Common myeloid progenitor, CD34-positive (primary cell): ENCODE measurements around the gene LARP1B.
"Not testable (repeated sequence)": the region's sequence is repeated elsewhere in the genome, so short reads cannot be mapped to it uniquely, and the experiment has no call there.

Experiments
- CTCF ChIA-PET: fragments of 350-600 bp; sonication (Branson Sonifier 250); formaldehyde crosslinking; loops from one replicate; lab custom pipeline; 2021; ENCODE audit warnings: antibody characterized with exemption; lab: Charles Lee
- POLR2A ChIA-PET: fragments of 350-600 bp; sonication (Branson Sonifier 250); formaldehyde crosslinking; loops from one replicate; lab custom pipeline; 2021; ENCODE audit warnings: antibody characterized with exemption; lab: Charles Lee
- DNase-seq, 3 donors: peaks; one replicate each; pipeline versions ENCODE4 v3.0.0 to v3.0.0-alpha.2; 2013
- H3K27ac ChIP-seq, 2 experiments: 1 replicate in 1 of 2; 2 replicates in 1 of 2; pipeline ENCODE4 v1.7.0; 2013; ENCODE audit warnings: inconsistent platforms in 2 of 2, low read length in 2 of 2, mild to moderate bottlenecking in 2 of 2, low read depth in 1 of 2, moderate library complexity in 1 of 2; ENCODE audit not compliant: severe bottlenecking in 2 of 2, insufficient read depth in 1 of 2, poor library complexity in 1 of 2
- H3K27me3 ChIP-seq, 5 experiments: replicated peaks in 2 of 5; 1 replicate in 3 of 5; 2 replicates in 2 of 5; pipeline versions ENCODE4 v1.6.1 to v1.7.0; 2013; ENCODE audit warnings: low read length in 4 of 5, mild to moderate bottlenecking in 2 of 5, moderate library complexity in 2 of 5, inconsistent platforms in 1 of 5; ENCODE audit not compliant: insufficient read depth in 5 of 5, control insufficient read depth in 4 of 5
- H3K36me3 ChIP-seq, 4 experiments: 1 replicate in 2 of 4; 2 replicates in 2 of 4; pipeline versions ENCODE4 v1.6.1 to v1.7.0; 2013; ENCODE audit warnings: low read length in 3 of 4, control low read depth in 1 of 4, mild to moderate bottlenecking in 1 of 4; ENCODE audit not compliant: control insufficient read depth in 4 of 4, insufficient read depth in 4 of 4
- H3K4me1 ChIP-seq, 4 experiments: 1 replicate in 3 of 4; 2 replicates in 1 of 4; pipeline versions ENCODE4 v1.6.1 to v1.7.1; 2013; ENCODE audit warnings: low read length in 3 of 4, mild to moderate bottlenecking in 3 of 4, control low read depth in 1 of 4, inconsistent platforms in 1 of 4, moderate library complexity in 1 of 4; ENCODE audit not compliant: control insufficient read depth in 4 of 4, insufficient read depth in 4 of 4; ENCODE audit errors: control extremely low read depth in 1 of 4
- H3K4me3 ChIP-seq, 7 experiments: 1 replicate in 4 of 7; 2 replicates in 3 of 7; pipeline versions ENCODE4 v1.5.1 to v1.7.0; 2013; ENCODE audit warnings: mild to moderate bottlenecking in 7 of 7, low read length in 6 of 7, moderate library complexity in 6 of 7, inconsistent platforms in 2 of 7, low read depth in 2 of 7, control low read depth in 1 of 7; ENCODE audit not compliant: insufficient read depth in 4 of 7, control insufficient read depth in 1 of 7; ENCODE audit errors: extremely low read depth in 1 of 7
- H3K9me3 ChIP-seq, 5 experiments: 1 replicate in 4 of 5; 2 replicates in 1 of 5; pipeline versions ENCODE4 v1.6.1 to v1.7.1; 2013; ENCODE audit warnings: low read length in 4 of 5, mild to moderate bottlenecking in 2 of 5, inconsistent platforms in 1 of 5, low read depth in 1 of 5, moderate library complexity in 1 of 5; ENCODE audit not compliant: control insufficient read depth in 4 of 5, insufficient read depth in 2 of 5; ENCODE audit errors: control extremely low read depth in 1 of 5
- WGBS: methylation state at CpG from one replicate; pipeline ENCODE4 v1.1.5; 2013; ENCODE audit not compliant: insufficient coverage; 5-methylcytosine and 5-hydroxymethylcytosine counted together

The LARP1B gene

DNA sequence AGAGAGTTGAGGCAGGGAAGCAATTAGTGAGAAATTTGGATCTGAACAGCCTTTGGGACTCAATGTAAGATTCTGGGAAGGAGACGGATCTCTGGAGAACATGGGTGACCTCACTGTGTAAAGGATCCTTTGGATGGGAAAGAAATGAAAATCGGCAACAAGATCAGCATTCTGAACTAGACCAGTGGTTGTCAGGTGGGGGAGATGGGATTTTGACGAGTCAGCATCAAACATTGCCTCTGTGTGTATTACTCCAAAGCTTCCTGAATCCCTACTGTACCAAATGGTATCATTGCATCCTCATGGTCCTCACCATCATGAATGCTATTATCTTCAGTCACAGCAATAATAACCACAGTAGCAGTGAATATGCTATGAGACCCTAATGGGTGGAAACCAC, 173.7 kb downstream of the LARP1B start:
- no peaks in the 10 kb centered on the region for H3K4me1 ChIP-seq
- ChIA-PET POLR2A (no interaction called here), CTCF (no interaction called here)
- WGBS: 100% methylated on average over 2 of the region's 3 CpGs
- no peak for DNase-seq
- H3K27me3 ChIP-seq: no peaks in the 10 kb centered on the region
- no peak overlapping the region for H3K27ac ChIP-seq
- no peaks in the 10 kb centered on the region for H3K9me3 ChIP-seq
- no peaks in the 10 kb centered on the region for H3K36me3 ChIP-seq
- no peak overlapping the region for H3K4me3 ChIP-seq

DNA sequence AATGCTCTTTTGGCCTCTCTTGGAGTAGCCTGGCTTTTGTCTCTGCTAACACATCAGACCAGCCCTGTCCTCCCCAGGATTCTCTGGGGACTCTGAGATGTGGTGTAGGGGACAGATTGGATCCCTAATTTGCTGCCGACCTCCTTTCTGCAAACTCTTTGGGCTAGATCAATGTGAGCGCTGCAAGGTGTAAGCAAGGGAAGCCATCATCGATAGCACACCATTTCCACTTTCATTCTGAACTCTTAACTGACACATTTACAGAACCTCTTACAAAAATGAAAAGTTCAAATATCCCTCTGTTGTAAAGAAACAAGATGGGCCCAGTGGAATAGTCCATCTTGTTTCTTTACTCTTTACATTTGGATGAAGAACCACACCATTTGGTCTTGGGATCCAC, 179.9 kb downstream of the LARP1B start:
- CTCF ChIA-PET: interaction anchor here (1.0 kb wide), 1 partner anchor 20 kb away, joined by 3 read pairs; no protein-coding TSS in a partner anchor
- POLR2A ChIA-PET: no interaction called here

DNA sequence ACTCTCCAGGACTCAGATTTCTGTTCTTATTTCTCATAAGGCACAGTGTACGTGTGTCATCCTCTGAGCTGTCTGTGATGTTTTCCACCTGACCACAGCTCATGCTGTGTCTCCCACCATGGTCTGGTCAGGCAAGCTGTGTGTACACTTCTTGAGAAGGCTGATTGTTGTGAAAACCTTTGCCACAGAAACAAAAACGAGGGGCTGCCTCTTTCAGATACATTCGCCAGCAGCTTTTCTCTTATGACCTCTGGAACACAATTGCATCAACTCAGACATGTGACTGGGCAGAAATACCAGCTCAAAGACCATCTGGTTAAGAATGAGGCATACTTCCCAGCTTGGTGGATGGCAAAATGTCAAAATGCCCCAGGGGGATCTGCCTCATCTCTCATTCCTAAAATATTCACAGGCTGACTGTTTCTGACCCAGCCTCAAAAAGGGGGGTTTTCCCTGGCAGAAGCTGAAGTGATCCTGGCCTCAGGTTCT, 180.4 kb downstream of the LARP1B start:
- CTCF ChIA-PET: interaction anchor here (1.0 kb wide), 1 partner anchor 20 kb away, joined by 3 read pairs; no protein-coding TSS in a partner anchor
- Histone ChIP-seq H3K4me1 (no peaks in the 10 kb centered on the region), H3K36me3 (no peaks in the 10 kb centered on the region), H3K27me3 (no peaks in the 10 kb centered on the region), H3K4me3 (no peak overlapping the region), H3K9me3 (peaks cover 0 to 4% (median 0%) of the 10 kb centered on the region in 5 experiments), H3K27ac (no peak overlapping the region)
- 92% methylated on average over 3 of the region's 3 CpGs for WGBS
- POLR2A ChIA-PET: no interaction called here
- DNase-seq: no peak

More for the DNA sequence above, 179.9 kb downstream of the LARP1B start:
- H3K27ac ChIP-seq: no peak overlapping the region
- H3K36me3 ChIP-seq: no peaks in the 10 kb centered on the region
- WGBS: 100% methylated on average over 1 of the region's 3 CpGs
- H3K4me3 ChIP-seq: no peak overlapping the region
- no peaks in the 10 kb centered on the region for H3K4me1 ChIP-seq
- no peak for DNase-seq
- peaks cover 0 to 2% (median 0%) of the 10 kb centered on the region in 5 experiments for H3K9me3 ChIP-seq
- no peaks in the 10 kb centered on the region for H3K27me3 ChIP-seq

DNA sequence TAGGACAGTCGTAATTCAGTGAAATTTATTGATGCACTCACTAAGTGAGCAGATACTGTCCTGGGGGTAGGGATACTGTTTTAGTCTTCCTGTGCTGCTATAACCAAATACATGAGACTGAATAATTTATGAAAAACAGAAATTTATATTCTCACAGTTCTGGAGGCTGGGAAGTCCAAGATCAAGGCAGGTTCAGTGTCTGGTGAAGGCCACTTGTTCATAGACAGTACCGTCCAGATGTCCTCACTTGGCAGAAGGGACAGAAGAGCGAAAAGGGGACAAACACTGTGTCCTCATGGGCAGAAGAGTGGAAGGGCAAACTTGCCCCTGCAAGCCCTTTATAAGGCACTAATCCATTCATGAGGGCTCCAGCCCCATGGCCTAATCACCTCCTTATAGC, 180.9 kb downstream of the LARP1B start:
- ChIA-PET POLR2A (no interaction called here), CTCF (interaction anchor here (1.0 kb wide), 1 partner anchor 21 kb away, joined by 3 read pairs; no protein-coding TSS in a partner anchor)
- 100% methylated on average over 2 of the region's 3 CpGs for WGBS

DNA sequence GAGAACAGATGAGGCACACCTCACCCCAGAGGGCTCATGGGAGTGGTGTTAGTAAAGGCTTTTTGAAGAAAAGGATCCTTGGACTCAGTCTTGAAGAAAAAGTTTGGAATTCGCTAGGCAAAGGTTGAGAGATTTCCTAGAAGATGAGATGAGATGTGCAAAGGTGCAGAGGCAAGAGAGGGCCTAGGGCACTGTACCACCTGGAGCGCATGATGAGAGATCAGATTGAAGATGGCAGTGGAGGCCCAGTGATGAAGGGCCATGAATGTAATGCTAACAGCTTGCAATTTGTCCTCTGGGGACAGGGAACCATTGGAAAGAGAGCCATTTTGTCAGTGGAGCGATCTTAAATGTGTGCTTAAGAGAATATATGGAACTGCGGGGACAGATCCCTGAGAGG, 181.5 kb downstream of the LARP1B start:
- Histone ChIP-seq H3K27ac (no peak overlapping the region), H3K36me3 (no peaks in the 10 kb centered on the region), H3K4me3 (no peak overlapping the region), H3K27me3 (no peaks in the 10 kb centered on the region), H3K9me3 (peaks cover 0 to 7% (median 0%) of the 10 kb centered on the region in 5 experiments), H3K4me1 (no peaks in the 10 kb centered on the region)
- no peak for DNase-seq
- ChIA-PET CTCF (no interaction called here), POLR2A (no interaction called here)
- WGBS: 100% methylated on average over 2 of the region's 4 CpGs

More for the DNA sequence above, 180.9 kb downstream of the LARP1B start:
- H3K36me3 ChIP-seq: no peaks in the 10 kb centered on the region
- H3K4me1 ChIP-seq: no peaks in the 10 kb centered on the region
- no peaks in the 10 kb centered on the region for H3K27me3 ChIP-seq
- no peak for DNase-seq
- peaks cover 0 to 4% (median 0%) of the 10 kb centered on the region in 5 experiments for H3K9me3 ChIP-seq
- H3K4me3 ChIP-seq: no peak overlapping the region
- no peak overlapping the region for H3K27ac ChIP-seq

DNA sequence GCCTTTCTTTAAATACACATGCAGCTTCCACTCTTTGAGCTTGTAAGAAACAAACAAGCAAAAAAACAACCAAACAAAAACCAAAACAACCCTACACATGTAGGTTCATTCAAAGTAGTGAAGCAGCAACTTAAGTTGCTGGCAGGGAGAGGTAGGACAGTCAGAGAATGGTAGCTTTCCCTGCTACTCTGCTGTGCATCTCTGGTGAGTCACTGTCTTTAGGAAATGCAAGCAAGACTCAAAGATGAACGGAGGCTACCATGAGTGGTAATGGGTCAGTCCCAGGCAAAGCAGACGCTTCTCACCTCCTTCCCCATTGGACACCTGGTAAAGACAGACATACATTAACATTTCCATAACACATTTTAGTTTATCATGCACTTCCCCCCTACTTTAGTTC, 183.3 kb downstream of the LARP1B start:
- Histone ChIP-seq H3K27me3 (no peaks in the 10 kb centered on the region), H3K36me3 (no peaks in the 10 kb centered on the region), H3K9me3 (peaks cover 0 to 16% (median 0%) of the 10 kb centered on the region in 5 experiments), H3K4me3 (no peak overlapping the region), H3K4me1 (no peaks in the 10 kb centered on the region), H3K27ac (no peak overlapping the region)
- CTCF ChIA-PET: no interaction called here
- no peak for DNase-seq
- POLR2A ChIA-PET: no interaction called here
- 100% methylated on average over 1 of the region's 2 CpGs for WGBS

DNA sequence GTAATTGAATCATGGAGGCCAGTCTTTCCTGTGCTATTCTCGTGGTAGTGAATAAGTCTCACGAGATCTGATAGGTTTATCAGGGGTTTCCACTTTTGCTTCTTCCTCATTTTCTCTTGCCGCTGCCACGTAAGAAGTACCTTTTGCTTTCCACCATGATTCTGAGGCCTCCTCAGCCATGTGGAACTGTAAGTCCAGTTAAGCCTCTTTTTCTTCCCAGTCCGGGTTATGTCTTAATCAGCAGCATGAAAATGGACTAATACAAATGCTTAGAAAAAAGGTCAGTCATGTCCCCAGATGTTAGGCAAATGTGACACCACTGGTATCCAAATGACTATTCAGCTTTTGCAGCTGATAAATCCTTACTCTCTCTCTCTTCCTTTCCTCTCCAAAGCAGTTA, 184.3 kb downstream of the LARP1B start:
- peaks cover 0 to 19% (median 0%) of the 10 kb centered on the region in 5 experiments for H3K9me3 ChIP-seq
- POLR2A ChIA-PET, H3K27me3 ChIP-seq, H3K36me3 ChIP-seq, H3K27ac ChIP-seq, H3K4me3 ChIP-seq, H3K4me1 ChIP-seq, DNase-seq, CTCF ChIA-PET: not testable (repeated sequence)
- WGBS: 92% methylated on average over 5 of the region's 5 CpGs
